GM19468 (cell line): ENCODE measurements around the gene P4HA2.
"Not testable (repeated sequence)": the region's sequence is repeated elsewhere in the genome, so short reads cannot be mapped to it uniquely, and the experiment has no call there.

ENCODE experiments used
- ATAC-seq: cut with Tn5 transposase; IDR thresholded peaks from one replicate; pipeline ENCODE4 v1.9.1; 2021; ENCODE audit warnings: mild to moderate bottlenecking, moderate library complexity, moderate number of reproducible peaks; ENCODE audit not compliant: unreplicated experiment; ENCODE audit errors: extremely low read depth

Gene P4HA2

DNA sequence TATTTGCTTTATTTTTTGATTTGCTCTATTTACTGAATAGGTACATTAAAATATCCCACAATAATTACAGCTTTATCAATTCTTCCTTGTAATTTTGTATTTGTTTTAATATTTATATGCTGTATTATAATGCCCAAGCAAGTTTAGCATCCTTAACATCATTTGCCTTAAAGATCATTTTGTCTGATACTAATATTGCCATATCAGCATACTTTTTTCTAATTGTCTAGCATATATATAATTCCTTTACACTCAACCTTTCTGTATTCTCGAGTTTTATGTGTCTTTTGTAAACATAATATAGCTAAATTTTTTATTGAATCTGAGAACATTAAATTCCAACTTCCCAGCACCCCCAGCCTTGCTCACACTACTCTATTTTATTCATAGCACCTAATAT lies 64.7 kb downstream of the P4HA2 start:
- no peak for ATAC-seq

DNA sequence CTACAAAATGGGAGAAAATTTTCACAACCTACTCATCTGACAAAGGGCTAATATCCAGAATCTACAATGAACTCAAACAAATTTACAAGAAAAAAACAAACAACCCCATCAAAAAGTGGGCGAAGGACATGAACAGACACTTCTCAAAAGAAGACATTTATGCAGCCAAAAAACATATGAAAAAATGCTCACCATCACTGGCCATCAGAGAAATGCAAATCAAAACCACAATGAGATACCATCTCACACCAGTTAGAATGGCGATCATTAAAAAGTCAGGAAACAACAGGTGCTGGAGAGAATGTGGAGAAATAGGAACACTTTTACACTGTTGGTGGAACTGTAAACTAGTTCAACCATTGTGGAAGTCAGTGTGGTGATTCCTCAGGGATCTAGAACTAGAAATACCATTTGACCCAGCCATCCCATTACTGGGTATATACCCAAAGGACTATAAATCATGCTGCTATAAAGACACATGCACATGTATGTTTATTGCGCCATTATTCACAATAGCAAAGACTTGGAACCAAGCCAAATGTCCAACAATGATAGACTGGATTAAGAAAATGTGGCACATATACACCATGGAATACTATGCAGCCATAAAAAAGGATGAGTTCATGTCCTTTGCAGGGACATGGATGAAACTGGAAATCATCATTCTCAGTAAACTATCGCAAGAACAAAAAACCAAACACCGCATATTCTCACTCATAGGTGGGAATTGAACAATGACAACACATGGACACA lies 65.9 kb downstream of the P4HA2 start:
- not testable (repeated sequence) for ATAC-seq

DNA sequence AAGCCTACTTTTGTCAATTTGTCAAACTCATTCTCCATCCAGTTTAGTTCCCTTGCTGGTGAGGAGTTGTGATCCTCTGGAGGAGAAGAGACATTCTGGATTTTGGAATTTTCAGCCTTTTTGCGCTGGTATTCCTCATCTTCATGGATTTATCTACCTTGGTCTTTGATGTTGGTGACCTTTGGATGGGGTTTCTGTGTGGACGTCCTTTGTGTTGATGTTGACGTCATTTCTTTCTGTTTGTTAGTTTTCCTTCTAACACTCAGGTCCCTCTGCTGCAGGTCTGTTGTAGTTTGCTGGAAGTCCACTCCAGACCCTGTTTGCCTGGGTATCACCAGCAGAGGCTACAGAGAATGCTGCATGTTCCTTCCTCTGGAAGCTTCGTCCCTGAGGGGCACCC lies 71.2 kb downstream of the P4HA2 start:
- ATAC-seq: no peak

DNA sequence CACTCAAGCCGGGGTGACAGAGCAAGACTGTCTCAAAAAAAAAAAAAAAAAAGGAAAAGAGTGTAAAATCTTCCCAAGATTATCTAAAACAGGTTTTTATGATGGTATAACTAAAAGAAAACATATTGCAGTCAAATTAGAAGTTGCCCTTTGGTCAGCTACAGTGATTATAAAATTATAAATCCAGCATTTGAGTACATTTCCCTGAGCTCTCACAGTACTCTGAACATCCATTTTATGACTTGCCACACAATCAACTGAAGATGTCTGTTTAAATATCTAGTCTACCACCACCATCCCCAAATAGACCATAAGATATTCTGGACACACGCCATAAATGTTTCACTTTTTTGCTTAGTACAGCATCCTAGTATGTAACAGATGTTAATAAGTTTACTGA lies 77.1 kb downstream of the P4HA2 start:
- ATAC-seq: no peak

DNA sequence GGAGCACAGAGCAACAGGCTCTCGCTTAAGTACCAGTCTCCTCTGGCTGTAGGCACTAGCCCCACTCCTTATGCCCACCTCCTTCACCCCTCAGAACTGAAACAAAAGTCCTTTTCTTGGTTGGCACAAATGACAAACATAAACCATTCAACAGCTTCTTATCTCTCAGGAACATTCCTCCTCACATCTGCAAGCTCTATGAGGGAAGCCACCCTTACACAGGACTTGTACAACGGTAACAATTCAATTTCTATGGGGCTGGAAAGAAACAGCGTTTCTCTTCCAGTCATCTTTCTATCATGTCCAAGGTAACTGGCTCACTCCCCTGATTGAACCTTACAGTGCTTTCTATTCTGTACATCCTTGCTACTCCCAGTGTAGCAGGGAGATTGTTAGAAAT lies 80.0 kb downstream of the P4HA2 start:
- no peak for ATAC-seq

DNA sequence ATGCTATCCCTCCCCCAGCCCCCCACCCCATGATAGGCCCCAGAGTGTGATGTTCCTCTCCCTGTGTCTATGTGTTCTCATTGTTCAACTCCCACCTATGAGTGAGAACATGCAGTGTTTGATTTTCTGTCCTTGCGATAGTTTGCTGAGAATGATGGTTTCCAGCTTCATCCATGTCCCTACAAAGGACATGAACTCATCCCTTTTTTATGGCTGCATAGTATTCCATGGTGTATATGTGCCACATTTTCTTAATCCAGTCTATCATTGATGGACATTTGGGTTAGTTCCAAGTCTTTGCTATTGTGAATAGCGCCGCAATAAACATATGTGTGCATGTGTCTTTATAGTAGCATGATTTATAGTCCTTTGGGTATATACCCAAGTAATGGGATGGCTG lies 82.3 kb downstream of the P4HA2 start:
- not testable (repeated sequence) for ATAC-seq

DNA sequence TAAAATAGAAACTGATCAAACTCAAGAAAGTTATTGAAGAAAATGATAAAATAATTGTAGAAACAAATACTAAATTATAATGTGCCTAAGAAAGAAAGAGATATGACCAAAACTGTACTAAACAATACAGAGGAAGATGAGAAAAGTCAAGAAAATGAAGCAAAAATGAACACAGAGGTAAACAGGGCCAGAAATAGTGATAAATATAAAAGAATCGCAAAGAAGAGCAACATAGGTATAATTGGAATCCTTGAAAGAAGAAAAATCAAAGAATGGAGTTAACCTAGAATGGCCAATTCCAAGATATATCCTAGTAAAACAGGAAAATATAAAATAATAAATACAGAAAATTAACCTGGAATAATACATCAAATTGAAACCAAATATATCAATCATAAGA lies 84.5 kb downstream of the P4HA2 start:
- ATAC-seq: no peak

DNA sequence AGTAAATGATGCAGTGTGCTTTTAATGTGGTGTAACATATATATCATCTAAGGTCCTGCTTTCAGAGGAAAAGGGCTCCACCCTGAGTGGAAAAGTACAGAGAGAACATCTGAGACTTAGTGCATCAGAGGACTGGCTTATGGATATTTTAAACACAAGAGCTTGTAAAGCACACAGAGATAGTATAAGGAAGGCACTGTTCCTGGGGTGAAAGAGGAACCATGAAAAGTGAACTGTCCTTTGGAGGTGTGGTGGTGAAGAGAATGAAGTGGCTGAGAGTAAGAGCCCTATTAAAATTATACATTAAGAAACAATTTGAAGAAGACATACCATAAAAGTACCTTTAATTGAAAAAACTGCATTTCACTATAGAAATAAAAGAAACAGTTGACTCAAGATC lies 85.2 kb downstream of the P4HA2 start:
- no peak for ATAC-seq
